RPMI8226 (cell line): ENCODE data around the gene SMIM1.

Source experiments
- DNase-seq: peaks from one replicate; pipeline ENCODE4 v3.0.0-alpha.2; 2015

Gene SMIM1

DNA sequence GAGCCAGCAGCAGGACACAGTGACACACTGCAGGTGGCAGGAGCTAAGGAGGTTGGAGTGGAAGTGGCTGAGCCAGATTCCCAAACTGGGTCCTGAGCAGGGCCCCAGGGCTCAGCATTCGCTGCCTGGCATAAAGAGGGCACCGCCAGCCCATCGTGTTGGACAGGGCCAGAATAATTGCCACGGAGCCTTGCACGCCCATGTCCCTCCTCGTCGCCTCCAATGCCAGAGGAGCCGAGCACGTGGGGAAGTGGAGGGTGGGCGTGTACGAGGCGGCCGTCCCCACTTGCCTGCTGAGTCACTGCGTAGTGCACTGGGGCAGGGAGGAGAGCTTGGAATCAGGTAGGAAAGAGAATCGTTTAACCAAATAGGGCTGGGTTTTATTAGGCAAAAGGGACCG lies 49.9 kb downstream of the SMIM1 start:
- DNase-seq, result no peak

DNA sequence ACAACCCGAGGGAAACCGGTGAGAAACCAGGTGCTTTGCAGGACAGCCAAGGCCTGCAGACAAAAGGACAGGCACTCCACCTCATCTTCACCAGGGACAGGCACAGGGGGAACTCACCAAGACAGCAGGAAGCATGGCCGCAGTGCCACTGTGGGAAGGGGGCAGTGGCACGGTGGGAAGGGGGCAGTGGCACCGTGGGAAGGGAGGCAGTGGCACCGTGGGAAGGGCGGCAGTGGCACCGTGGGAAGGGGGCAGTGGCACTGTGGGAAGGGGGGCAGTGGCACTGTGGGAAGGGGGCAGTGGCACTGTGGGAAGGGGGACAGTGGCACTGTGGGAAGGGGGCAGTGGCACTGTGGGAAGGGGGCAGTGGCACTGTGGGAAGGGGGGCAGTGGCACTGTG lies 52.1 kb downstream of the SMIM1 start:
- no peak for DNase-seq

DNA sequence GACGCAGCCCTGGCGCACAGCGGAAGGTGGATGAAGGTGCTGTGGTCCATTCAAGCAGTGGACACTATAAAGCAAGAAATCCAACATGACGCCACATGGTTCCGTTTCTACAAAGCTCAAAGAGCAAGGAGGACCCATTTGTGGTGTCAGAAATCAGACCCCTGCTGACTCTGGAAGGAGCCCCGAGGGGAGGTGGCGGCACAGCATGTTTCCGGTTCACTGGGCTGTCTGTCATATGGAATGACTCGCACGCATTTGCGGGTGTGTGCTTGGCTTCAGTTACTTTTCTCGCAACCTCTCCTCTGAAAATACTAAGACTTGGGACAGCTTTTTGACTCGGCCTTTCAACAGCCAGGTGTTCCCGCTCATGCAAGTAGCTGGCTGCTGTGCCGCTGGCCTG lies 52.8 kb downstream of the SMIM1 start:
- DNase-seq, result no peak
